DMS53 (cell line): Measurements from ENCODE around the gene CDK5R2.

Source experiments
- DNase-seq: peaks from one replicate; lab custom pipeline; 2025; lab: John Stamatoyannopoulos, UW

The CDK5R2 gene

DNA sequence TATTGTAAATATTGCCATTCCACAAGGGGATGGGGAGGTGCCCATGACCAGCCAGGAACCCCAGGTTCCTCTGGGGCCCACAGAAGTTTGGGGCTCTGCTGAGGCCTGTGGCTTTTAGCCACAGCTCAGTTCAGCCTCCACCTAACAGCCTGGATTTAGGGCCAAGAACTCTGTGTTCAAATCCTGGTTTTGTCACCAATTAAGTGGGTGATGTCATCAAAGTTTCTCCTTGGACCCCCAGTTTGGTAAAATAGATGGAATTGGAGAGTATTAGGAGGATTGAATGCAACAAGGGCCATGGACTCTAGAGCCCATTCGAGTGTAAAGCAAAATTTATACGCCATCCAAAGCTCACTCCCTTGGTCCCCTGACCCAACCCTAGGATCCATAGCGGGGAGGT is 28.7 kb downstream of the CDK5R2 start:
- DNase-seq, result no peak

DNA sequence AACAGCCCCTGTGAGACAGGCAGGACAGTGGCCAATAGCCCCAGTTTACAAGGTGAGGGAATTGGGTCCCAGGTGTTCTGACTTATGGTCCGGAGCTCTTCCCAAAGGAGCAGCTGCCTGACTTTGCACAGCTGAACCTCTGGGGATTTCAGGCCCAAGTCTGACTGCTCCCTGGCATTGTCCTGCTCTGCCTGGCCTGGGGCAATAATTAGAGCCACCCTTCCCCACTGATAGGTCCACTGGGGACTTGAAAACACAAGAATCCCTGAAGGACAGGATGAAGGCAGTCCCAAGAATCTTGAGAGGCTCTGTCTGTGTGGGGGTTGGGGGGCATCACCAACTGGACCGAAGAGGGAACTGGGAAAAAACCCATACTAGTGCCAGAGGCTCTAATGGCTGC is 29.2 kb downstream of the CDK5R2 start:
- no peak for DNase-seq

DNA sequence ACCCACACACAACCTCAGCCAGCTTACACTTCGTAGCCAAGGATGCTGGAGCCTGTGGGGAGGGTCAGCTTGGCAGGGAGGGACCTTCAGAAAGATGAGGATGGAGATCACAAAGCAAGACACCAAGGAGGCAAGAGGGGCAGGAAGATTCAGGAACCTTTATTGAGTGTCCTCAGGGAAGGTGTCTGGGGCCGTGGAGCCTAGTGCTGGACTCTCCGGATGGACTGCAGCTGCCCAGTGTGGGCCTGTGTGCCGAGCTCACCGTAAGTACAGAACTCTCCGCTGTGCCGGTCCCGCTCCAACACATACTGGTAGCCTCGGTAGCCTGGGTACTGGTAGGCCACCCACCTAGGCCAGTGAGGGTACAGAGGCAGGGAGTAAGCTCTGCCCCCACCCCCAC is 30.6 kb downstream of the CDK5R2 start:
- DNase-seq, result no peak

- no peak for DNase-seq
Measured at GRCh38 chr2:218990612-218991011, 31.1 kb downstream of the CDK5R2 start.

DNA sequence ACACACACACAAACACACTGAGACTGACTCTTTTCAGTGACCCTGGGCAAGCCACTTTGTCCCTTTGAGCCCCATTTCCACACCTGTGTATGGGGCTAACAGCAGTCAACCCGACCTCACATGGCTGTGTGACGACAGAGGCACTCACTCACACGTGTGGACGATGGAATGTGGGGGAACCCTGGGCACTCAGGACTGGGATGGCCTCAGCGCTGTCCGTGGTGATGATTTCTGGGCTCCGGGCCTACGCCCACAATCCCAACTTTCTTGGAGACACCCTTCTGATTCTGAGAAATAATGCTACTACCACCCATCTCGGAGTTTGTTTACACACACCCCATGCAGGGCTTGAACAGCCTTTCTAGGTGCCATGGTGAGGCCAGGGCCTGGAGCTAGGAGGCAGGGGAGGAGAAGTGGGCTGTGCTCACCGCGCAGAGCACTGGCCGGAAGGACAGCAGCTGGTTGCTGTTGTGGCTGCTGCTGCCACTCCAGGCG is 32.3 kb downstream of the CDK5R2 start:
- peak; percentile 20 for DNase-seq

- DNase-seq, result no peak
Measured at GRCh38 chr2:218992196-218992595, 32.7 kb downstream of the CDK5R2 start.

DNA sequence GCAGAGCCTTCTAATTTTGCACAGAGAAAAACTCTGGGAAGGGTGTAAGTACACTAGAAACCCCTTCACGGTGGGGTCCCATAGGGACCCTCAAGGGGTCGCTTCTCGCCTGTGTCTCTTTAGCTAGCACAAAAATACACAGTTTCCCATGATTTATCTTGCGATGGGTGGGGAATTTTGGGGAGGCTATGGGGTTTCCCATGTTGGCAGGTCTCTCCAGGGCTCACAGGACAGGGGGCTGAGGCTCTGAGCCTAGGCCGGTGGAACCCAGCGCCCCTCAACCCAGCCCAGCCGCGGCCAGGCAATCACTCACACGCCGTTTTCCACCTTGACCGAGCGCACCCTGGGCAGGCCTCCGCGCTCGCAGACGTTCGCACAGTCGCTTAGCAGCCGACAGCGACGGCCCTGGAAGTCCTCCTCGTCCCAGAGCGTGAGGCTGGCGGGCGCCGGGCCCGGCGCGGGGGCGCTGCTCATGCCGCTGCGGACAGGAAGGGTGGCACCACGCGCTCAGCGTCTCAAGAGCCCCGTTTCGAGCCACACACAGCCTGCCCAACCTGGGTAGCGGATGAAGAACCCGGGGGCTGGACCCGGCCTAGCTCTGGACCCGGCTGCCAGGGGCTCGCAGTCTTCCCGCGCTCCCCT is 33.4 kb downstream of the CDK5R2 start:
- DNase-seq, result peak; percentile 80

DNA sequence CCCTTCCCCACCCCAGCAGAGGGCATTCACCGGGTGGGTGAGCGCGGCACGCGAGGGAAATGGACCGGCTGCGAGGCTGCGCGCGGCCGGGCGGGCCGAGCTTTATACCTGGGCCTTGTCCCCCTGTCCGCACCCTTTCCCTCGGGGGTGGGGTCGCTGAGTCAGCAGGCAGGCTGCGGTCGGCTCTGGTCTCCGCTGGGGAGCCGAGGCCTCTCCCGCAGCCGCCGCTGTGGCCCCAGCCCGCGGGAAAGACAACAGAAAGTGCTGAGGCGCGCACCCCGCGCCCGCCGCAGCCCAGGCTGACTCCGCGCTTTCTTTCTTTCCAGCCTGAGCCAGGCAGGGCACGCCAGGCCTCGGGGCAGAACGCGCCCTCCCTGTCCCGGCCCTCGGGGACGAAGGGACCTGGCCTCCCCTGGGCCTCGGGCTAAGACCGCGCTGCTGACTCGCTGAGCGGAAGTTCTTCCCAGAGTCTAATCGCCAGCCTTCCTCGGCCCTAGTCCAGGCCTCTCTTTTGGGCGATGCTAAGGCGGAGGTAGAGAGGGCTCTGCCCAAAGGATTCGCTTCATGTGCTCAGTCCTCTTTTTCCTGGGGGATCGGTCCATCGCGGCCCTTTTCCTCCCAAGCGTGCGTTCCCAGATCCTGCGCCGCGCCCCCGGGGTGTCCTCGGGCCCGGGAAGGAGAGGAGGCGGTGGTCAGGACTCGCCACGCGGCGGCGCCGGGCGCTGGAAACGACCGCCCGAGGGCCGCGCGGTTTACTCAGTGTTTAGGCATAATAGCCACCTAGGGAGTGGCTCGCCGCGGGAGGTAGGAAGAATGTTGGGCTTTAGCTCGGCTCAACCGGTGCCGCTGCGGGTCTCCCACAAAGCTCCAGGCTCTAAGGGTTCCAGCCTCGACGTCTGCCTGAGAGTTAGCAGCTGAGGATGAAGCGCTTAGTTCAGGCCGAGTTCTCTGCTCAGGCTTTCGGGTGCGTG is 34.2 kb downstream of the CDK5R2 start, which contains the start of gene CRYBA2:
Gene CRYBA2 (minus strand): TSS at position 78 of the 971 bp plus-strand sequence. CDS start 246 bp downstream, outside the sequence.
- peak; percentile 83 for DNase-seq

- no peak for DNase-seq
Measured at GRCh38 chr2:218995561-218995960, 36.1 kb downstream of the CDK5R2 start.

- peak; percentile 95 for DNase-seq
Measured at GRCh38 chr2:218995972-218996711, 36.7 kb downstream of the CDK5R2 start.

DNA sequence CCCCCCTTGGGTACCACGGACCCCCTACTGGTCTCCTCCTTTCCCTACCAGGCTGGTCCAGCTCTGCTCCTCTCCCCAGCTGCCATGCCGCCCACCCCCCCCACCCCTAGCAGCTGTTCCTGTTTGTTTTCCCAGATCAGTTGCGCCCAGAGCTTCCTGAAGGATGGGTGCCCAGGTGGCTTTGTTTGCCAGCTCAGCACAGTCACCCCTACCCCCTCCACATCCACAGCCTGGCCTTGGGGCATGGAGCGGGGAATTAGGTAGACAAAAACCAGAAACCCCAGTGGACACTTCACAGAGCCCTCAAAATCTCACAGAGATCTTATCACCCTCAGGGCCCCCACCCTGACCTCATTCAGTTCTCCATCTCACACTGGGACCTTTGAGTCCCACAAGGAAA is 37.5 kb downstream of the CDK5R2 start:
- peak; percentile 95 for DNase-seq

DNA sequence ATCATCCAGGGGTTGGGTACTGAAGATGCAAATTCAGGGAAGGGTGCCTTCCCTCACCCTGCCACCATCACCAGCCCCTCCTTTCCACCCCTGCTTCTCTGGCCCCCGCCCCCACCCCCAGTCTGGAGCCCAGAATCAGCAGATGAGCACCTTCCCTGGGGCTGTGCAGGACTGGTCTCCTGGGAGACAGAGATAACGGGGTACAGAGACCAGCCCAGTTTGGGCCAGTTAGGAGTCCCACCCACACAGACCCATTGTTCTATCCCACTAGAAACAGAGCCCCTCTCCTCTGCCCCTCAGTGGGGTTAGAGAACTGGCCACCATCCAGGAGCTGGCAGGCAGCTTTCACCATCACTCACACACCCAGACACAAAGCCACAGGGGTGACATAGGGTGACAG is 38.3 kb downstream of the CDK5R2 start:
- DNase-seq, result peak; percentile 72

- DNase-seq, result peak; percentile 68
Measured at GRCh38 chr2:218998414-218999002, 39.0 kb downstream of the CDK5R2 start.

DNA sequence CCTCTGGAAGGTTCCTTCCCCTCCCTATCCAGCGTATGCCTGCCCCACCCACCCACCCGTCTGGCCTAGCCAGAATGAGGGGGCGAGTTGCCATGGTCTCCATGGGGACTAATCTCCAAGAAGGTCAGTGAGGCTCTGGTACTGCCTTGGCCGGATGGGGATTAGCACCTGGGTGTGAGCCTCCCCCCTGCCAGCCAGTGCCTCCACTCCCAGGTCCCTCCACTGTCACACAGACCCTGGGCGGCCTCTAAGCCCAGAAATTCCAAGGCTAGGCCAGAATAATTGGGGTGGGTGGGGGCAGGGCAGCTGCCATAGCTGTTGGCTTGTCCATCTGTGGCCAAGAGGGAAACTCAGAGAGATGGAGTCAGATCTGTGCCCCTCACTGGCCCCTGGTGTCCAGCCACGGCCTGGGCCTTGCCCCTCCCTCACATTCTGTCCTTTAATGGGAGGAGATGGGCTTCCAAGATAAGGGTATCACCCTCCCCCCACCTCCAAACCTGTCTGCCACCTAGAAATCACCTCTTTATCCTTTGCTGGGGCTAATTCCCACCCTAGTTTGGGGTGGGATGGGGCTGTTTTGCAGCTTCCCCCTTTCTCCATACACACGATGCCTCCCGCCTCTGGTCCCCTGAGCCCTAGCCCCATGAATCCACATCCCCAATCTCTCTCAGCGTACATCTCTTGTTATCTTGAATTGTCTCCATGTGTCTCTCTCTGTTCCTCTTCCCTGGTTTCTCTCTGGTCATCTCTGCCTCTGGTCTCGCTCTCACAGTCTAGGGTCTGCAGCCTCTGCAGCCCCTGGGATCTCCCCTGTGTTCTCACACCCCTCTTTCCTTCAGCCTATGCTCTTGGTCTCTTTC is 39.8 kb downstream of the CDK5R2 start:
- DNase-seq, result peak; percentile 57

GRCh38 chr2:218999881-219000568 is 40.6 kb downstream of the CDK5R2 start:
- peak; percentile 96 for DNase-seq

DNA sequence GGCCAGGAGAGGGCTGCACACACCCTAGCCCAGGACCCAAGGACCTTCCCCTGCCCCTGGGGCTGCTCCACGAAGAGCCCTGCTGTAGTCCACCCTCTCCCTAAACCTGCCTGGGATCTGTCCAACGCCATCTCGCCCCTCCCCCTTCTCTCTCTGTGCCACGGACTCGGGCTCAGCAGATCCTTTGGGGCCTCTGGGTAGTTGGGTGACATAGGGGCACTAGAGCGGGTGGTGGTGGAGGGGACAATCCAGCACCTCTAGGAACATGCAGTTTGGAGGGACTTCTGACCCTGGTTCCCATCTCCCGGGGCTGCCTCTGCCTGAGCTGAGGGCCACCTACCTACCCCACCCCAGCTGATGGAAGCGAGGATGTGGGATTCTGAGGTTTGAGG is 41.1 kb downstream of the CDK5R2 start:
- peak; percentile 83 for DNase-seq

DNA sequence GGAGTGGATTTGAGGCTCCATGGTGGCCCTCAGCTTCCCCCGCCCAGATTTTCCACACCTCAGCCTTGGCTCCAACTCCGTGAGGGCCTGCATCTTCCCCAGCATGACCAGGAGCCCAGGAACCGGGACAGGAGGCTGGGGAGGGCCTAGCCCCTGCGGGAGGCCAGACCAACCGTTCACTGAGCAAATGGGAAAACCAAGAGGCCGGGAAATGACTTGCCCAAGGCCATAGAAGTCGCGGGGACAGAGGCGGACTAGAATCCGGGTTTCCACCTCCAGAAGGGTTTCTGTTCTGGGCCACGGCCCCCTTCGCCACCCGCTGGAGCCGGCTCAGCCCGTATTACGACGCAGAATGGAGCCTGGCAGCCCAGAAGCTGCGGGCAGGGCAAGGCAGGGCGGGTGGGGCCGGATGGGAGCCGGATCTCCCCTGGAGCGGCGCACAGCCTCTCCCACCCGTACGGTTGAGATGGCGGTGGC is 41.7 kb downstream of the CDK5R2 start:
- DNase-seq, result peak; percentile 59

GRCh38 chr2:219001577-219002394 is 42.3 kb downstream of the CDK5R2 start:
- DNase-seq, result peak; percentile 99
